K562 (cell line): ENCODE results near the gene EML6. TPM values are rescaled to one million over a fixed set of nuclear protein-coding genes. Genes with fewer than 3 reads are reported as not detected.

Experiments
- CHD4 ChIP-seq: fragments of 200-600 bp; sonication (generic); IDR thresholded peaks from 3 replicates; pipeline ENCODE4 v1.6.1; 2012; ENCODE audit warnings: low read depth, mild to moderate bottlenecking, mixed read lengths, low read length, inconsistent platforms; ENCODE audit not compliant: insufficient read depth, insufficient replicate concordance, poor library complexity, severe bottlenecking
- EP400 ChIP-seq: fragments of 450-650 bp; IDR thresholded peaks from 2 replicates; pipeline ENCODE4 v1.6.1; 2017; ENCODE audit warnings: antibody characterized with exemption, mild to moderate bottlenecking, moderate library complexity
- SETDB1 ChIP-seq: IDR thresholded peaks from one replicate; pipeline ENCODE4 v1.6.1; 2012; ENCODE audit warnings: low read length, control low read depth, inconsistent platforms
- SIRT6 ChIP-seq: IDR thresholded peaks from one replicate; pipeline ENCODE4 v1.6.1; 2012; ENCODE audit warnings: low read depth, mild to moderate bottlenecking, control low read depth, inconsistent platforms, low read length, moderate library complexity
- ZBTB40 ChIP-seq, 2 experiments: fragments of 450-650 bp in 1 of 2; sonication (generic) in 1 of 2; formaldehyde crosslinking in 1 of 2; IDR thresholded peaks; 2 replicates each; pipeline versions ENCODE4 v1.7.1 to v1.9.0; 2016 to 2022; ENCODE audit warnings: inconsistent platforms in 1 of 2, mild to moderate bottlenecking in 1 of 2, missing genetic modification reagents in 1 of 2
- ZNF274 ChIP-seq: IDR thresholded peaks from 2 replicates; pipeline ENCODE4 v1.6.1; 2011; ENCODE audit warnings: low read depth, mild to moderate bottlenecking, low read length, moderate library complexity, borderline replicate concordance
- ZNF444 ChIP-seq: fragments of 250-450 bp; sonication (Bioruptor Pico); IDR thresholded peaks from 2 replicates; pipeline ENCODE4 v1.4.0; 2020; ENCODE audit warnings: mild to moderate bottlenecking, moderate library complexity
- ZNF668 ChIP-seq: fragments of 250-450 bp; sonication (Bioruptor Pico); IDR thresholded peaks from 2 replicates; pipeline ENCODE4 v1.8.0; 2022; ENCODE audit warnings: mild to moderate bottlenecking, inconsistent platforms
- ZNF830 ChIP-seq: fragments of 250-450 bp; sonication (Bioruptor Pico); IDR thresholded peaks from 2 replicates; pipeline ENCODE4 v1.5.0; 2021; ENCODE audit warnings: mild to moderate bottlenecking
- polyA plus RNA-seq, 8 experiments: library from polyadenylated mRNA; depleted of rRNA in 4 of 8; stranded (reverse) in 5 of 8; unstranded in 3 of 8; fragments of >200 nt; fragmentation: Nextera tagmentation in 2 of 8; fragmentation: Illumina TruSeq in 1 of 8; extraction: Ambion mirVana in 2 of 8; extraction: Trizol in 1 of 8; gene quantifications; 2 replicates each; pipeline versions ENCODE4 v1.2.1 to v1.2.3, GENCODE V29; 2011 to 2014; ENCODE audit warnings: inconsistent platforms in 1 of 8, missing spikeins in 1 of 8
- total RNA-seq, 7 experiments: library from RNA; depleted of rRNA in 6 of 7; stranded (reverse); fragments of >200 nt in 6 of 7; fragmentation: Illumina TruSeq in 2 of 7; extraction: Trizol in 2 of 7; gene quantifications; 2 replicates each; pipeline versions ENCODE4 v1.2.1 to v1.2.3, GENCODE V29; 2011 to 2021; ENCODE audit warnings: low replicate concordance in 1 of 7

EML6 gene
- total and polyA plus RNA-seq, 9 of the 15 experiments (the other 6 are each of a cell fraction or from before 2014, with no cell fraction given) = 0.07 to 0.56 (median 0.25) TPM

DNA sequence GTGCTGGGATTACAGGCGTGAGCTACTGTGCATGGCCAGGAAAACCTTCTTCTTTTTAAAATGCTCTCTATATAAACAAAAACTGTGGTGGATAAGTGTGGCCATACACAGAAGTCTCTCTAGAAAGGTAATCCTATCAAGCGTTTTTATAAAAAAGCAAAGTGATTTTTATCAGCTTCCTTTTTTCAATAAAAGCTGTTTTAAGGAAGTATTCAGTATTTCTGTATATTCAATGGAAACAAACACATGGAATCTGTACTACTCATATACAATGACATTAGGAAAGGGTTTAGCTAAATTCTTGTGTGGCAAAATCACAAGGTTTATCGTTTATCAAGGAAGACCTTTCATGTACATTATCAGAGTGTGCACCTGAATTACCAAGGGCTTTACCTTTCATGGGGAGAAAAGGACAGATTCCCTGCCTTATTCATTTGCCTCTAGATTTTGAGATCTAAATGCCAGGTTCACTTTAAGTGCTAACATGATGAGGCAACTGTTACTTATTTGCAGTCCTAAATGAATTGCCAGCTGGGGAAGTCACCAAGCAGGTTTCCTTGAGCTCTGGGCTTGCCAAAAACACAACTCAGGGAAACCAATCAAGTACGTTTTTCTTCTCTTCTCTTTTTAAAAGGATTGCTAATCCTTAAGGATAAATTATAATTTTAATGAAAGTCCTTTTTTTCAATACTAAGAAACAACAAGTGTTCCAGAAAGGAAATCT, 256.0 kb downstream of the EML6 start (continued):
- no peak for TF ChIP-seq ZBTB40 (IDR thresholded peaks at IDR 0.05)
- no peak for TF ChIP-seq ZBTB40 (CRISPR knock-in tag; IDR thresholded peaks at IDR 0.05)
- TF ChIP-seq CHD4 = no peak
- no peak for TF ChIP-seq ZNF668 (CRISPR knock-in tag)
- no peak for TF ChIP-seq ZNF444
- TF ChIP-seq ZNF274 = no peak
- no peak for TF ChIP-seq ZNF830
- no peak for TF ChIP-seq SETDB1
- no peak for TF ChIP-seq SIRT6
- TF ChIP-seq EP400 = no peak
- TF ChIP-seq, all 486 proteins: peak for 0
